GM23338 (cell line): ENCODE measurements around the gene SLC1A3.

Experiments used
- EZH2 ChIP-seq: fragments of 200-600 bp; sonication (generic); IDR thresholded peaks from one replicate; pipeline ENCODE4 v1.8.0; 2017; ENCODE audit warnings: antibody characterized with exemption, mild to moderate bottlenecking, low read depth; ENCODE audit not compliant: unreplicated experiment
- EZH2phosphoT487 ChIP-seq: fragments of 200-600 bp; sonication (generic); IDR thresholded peaks from one replicate; pipeline ENCODE4 v1.8.1; 2018; ENCODE audit warnings: antibody characterized with exemption; ENCODE audit not compliant: unreplicated experiment
- TF ChIP-seq, protein P1 (sequence below), 2 experiments: fragments of 200-600 bp in 1 of 2; sonication (generic) in 1 of 2; conservative IDR thresholded peaks; 2 replicates each; pipeline versions ENCODE4 v1.5.1 to v1.6.1; 2016 to 2017; ENCODE audit warnings: antibody characterized with exemption in 2 of 2, low read depth in 2 of 2, mild to moderate bottlenecking in 2 of 2, moderate library complexity in 1 of 2
- TF ChIP-seq, protein P2 (sequence below): IDR thresholded peaks from one replicate; pipeline ENCODE4 v1.6.1; 2018; ENCODE audit warnings: antibody characterized with exemption; ENCODE audit not compliant: unreplicated experiment
- TF ChIP-seq, protein P3 (sequence below): IDR thresholded peaks from 2 replicates; pipeline ENCODE4 v1.6.1; 2016; ENCODE audit warnings: antibody characterized with exemption

DNA sequence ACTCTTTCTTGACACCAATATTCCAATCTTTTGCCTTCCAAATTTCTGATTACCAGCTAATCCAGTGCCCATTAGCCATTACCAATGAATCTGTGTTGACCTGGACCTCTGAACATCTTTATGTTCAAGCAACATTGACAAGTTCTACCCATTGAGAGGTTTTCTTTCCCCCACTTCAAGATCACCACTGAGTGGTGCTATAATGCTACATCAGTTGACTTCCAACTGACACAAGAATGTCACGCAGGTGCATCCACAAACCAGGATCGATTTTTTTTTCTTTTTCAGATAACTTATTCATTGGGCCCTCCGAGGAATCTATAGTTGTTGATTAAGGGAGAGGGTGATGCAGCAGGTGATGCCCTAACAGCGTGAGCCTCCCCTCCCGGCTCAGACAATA, 102.6 kb downstream of the SLC1A3 start:
- TF ChIP-seq, protein P1, sequence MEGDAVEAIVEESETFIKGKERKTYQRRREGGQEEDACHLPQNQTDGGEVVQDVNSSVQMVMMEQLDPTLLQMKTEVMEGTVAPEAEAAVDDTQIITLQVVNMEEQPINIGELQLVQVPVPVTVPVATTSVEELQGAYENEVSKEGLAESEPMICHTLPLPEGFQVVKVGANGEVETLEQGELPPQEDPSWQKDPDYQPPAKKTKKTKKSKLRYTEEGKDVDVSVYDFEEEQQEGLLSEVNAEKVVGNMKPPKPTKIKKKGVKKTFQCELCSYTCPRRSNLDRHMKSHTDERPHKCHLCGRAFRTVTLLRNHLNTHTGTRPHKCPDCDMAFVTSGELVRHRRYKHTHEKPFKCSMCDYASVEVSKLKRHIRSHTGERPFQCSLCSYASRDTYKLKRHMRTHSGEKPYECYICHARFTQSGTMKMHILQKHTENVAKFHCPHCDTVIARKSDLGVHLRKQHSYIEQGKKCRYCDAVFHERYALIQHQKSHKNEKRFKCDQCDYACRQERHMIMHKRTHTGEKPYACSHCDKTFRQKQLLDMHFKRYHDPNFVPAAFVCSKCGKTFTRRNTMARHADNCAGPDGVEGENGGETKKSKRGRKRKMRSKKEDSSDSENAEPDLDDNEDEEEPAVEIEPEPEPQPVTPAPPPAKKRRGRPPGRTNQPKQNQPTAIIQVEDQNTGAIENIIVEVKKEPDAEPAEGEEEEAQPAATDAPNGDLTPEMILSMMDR (conservative IDR thresholded peaks at IDR 0.05; ENCODE audit: low read depth in 2 of 2), result peak; percentile 36 to 66
- TF ChIP-seq EZH2phosphoT487 (no peak), EZH2 (no peak)
- TF ChIP-seq, protein P2, sequence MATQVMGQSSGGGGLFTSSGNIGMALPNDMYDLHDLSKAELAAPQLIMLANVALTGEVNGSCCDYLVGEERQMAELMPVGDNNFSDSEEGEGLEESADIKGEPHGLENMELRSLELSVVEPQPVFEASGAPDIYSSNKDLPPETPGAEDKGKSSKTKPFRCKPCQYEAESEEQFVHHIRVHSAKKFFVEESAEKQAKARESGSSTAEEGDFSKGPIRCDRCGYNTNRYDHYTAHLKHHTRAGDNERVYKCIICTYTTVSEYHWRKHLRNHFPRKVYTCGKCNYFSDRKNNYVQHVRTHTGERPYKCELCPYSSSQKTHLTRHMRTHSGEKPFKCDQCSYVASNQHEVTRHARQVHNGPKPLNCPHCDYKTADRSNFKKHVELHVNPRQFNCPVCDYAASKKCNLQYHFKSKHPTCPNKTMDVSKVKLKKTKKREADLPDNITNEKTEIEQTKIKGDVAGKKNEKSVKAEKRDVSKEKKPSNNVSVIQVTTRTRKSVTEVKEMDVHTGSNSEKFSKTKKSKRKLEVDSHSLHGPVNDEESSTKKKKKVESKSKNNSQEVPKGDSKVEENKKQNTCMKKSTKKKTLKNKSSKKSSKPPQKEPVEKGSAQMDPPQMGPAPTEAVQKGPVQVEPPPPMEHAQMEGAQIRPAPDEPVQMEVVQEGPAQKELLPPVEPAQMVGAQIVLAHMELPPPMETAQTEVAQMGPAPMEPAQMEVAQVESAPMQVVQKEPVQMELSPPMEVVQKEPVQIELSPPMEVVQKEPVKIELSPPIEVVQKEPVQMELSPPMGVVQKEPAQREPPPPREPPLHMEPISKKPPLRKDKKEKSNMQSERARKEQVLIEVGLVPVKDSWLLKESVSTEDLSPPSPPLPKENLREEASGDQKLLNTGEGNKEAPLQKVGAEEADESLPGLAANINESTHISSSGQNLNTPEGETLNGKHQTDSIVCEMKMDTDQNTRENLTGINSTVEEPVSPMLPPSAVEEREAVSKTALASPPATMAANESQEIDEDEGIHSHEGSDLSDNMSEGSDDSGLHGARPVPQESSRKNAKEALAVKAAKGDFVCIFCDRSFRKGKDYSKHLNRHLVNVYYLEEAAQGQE, result no peak
- TF ChIP-seq, protein P3, sequence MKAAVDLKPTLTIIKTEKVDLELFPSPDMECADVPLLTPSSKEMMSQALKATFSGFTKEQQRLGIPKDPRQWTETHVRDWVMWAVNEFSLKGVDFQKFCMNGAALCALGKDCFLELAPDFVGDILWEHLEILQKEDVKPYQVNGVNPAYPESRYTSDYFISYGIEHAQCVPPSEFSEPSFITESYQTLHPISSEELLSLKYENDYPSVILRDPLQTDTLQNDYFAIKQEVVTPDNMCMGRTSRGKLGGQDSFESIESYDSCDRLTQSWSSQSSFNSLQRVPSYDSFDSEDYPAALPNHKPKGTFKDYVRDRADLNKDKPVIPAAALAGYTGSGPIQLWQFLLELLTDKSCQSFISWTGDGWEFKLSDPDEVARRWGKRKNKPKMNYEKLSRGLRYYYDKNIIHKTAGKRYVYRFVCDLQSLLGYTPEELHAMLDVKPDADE, result no peak
